Activated CD4-positive, alpha-beta T cell treated with anti-CD3 and anti-CD28 coated beads for 1 hour (primary cell): ENCODE data around the gene ABL1.

ENCODE experiments used
- DNase-seq: peaks from one replicate; pipeline ENCODE4 v3.0.0-alpha.2; 2020

ABL1 gene

GRCh38 chr9:130854092-130854491 lies 19.0 kb downstream of the ABL1 start:
- DNase-seq = no peak

- DNase-seq = no peak
Measured at GRCh38 chr9:130854835-130855234, 19.8 kb downstream of the ABL1 start.

GRCh38 chr9:130856474-130856873 lies 21.4 kb downstream of the ABL1 start:
- DNase-seq = no peak

GRCh38 chr9:130857864-130858738 lies 23.0 kb downstream of the ABL1 start:
- DNase-seq = no peak

GRCh38 chr9:130858739-130859705 lies 24.0 kb downstream of the ABL1 start:
- no peak for DNase-seq

- no peak for DNase-seq
Measured at GRCh38 chr9:130860458-130861316, 25.6 kb downstream of the ABL1 start.

GRCh38 chr9:130861372-130862180 lies 26.5 kb downstream of the ABL1 start:
- DNase-seq = no peak

- no peak for DNase-seq
Measured at GRCh38 chr9:130862217-130862616, 27.2 kb downstream of the ABL1 start.

- no peak for DNase-seq
Measured at GRCh38 chr9:130862747-130863146, 27.7 kb downstream of the ABL1 start.

GRCh38 chr9:130864541-130864940 lies 29.5 kb downstream of the ABL1 start:
- no peak for DNase-seq

- no peak for DNase-seq
Measured at GRCh38 chr9:130865921-130866320, 30.9 kb downstream of the ABL1 start.

- peak; percentile 21 for DNase-seq
Measured at GRCh38 chr9:130866474-130866965, 31.5 kb downstream of the ABL1 start.

- no peak for DNase-seq
Measured at GRCh38 chr9:130867556-130867955, 32.5 kb downstream of the ABL1 start.

- DNase-seq = no peak
Measured at GRCh38 chr9:130868230-130868629, 33.2 kb downstream of the ABL1 start.

GRCh38 chr9:130869250-130869649 lies 34.2 kb downstream of the ABL1 start:
- DNase-seq = no peak

GRCh38 chr9:130870491-130871381 lies 35.7 kb downstream of the ABL1 start:
- no peak for DNase-seq

GRCh38 chr9:130871395-130872062 lies 36.5 kb downstream of the ABL1 start:
- DNase-seq = no peak

- no peak for DNase-seq
Measured at GRCh38 chr9:130872093-130872492, 37.0 kb downstream of the ABL1 start.

GRCh38 chr9:130872508-130872907 lies 37.5 kb downstream of the ABL1 start:
- DNase-seq = no peak
